Stimulated activated CD8-positive, alpha-beta memory T cell treated with anti-CD3 and anti-CD28 coated beads, Interleukin-12 subunit alpha, Interleukin-12 subunit beta, amount 100 ng/mL, for 24 hours (primary cell): ENCODE measurements around the gene SERPINB3.
"Not testable (repeated sequence)": the region's sequence is repeated elsewhere in the genome, so short reads cannot be mapped to it uniquely, and the experiment has no call there.

ENCODE experiments used
- DNase-seq: peaks from one replicate; pipeline ENCODE4 v3.0.0-alpha.2; 2020; ENCODE audit errors: extremely low read depth

Gene SERPINB3

GRCh38 chr18:63646936-63647335, 14.8 kb downstream of the SERPINB3 start:
- DNase-seq, result no peak

DNA sequence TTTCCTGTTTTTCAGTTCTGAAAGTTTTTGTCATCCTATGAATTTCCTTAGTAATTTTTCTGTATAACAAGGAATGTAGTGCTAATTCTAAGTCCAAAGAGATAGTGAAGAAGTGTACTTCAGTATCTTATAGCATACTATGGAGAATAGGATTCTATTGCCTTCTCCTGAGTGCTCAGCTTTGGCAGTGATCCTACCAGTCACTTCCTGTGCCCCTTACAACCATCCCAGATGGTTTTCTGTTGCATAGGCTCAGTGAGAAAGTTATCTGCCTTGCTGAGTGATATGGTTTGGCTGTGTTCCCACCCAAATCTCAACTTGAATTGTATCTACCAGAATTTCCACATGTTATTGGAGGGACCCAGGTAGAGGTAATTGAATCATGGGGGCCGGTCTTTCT, 17.0 kb downstream of the SERPINB3 start:
- not testable (repeated sequence) for DNase-seq

- not testable (repeated sequence) for DNase-seq
Observed at GRCh38 chr18:63644142-63644541, 17.6 kb downstream of the SERPINB3 start, which contains the start of gene SERPINB4. Gene SERPINB4 (minus strand): TSS chr18:63644256. CDS start chr18:63643577, 679 bp downstream.

GRCh38 chr18:63642668-63643356, 18.9 kb downstream of the SERPINB3 start:
- not testable (repeated sequence) for DNase-seq

DNA sequence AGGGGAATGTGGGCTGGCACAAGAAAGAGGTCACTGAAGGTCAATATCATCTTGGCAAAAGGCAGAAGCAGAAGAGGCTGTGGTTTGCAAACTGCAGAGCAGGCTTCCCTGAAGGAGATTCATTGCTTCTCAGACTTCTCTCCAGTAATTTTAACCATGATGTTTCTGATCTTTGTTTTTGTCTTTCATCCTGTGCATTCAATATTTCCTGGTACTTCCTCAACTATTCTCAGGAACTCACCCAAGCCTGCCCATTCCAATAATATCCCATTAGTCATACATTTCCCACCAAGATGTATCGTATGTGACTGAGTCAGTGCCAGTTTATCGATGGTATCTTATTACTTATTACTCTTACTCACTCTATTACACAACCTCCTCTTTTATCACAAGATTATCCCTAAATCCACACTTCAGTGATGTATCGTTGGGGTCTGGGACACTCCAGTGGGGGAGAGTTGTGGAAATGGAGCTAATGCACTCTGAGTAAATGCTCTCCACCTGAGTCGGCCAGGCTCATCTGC, 20.5 kb downstream of the SERPINB3 start:
- DNase-seq, result not testable (repeated sequence)

DNA sequence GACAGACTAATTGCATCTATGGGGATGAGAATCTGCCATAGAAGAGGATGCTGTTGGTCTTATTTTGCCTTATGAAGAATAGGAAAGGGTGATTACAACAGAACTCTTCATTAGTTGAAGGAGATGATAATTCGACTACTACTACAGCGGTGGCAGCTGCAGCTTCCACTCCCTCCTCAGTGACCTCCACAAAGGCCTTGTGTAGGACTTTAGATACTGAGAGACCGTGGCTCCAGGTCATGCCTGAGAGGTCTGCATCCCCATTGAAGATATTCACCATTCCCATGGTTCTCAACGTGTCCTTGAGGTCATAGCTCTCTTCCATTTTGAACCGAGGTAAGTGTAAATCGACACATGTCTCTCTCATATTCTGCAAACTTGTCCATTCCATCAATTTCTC, 24.0 kb downstream of the SERPINB3 start:
- DNase-seq, result no peak

- no peak for DNase-seq
Observed at GRCh38 chr18:63627819-63628218, 33.9 kb downstream of the SERPINB3 start.

GRCh38 chr18:63626431-63626830, 35.3 kb downstream of the SERPINB3 start:
- DNase-seq, result no peak

DNA sequence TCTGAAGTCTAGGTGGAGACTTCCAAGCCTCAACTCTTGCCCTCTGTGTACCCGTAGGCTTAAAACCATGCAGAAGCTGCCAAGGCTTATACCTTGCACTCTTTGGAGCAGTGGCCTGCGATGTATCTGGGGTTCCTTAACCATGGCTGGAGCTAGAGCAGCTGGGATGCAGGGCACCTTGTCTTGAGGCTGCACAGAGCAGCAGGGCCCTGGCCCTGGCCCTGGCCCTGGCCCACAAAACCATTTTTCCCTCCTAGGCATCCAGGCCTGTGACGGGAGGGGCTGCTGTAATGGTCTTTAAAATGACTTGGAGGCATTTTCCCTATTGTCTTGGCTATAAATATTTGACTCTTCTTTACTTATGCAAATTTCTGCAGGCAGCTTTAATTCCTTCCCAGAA, 36.8 kb downstream of the SERPINB3 start:
- no peak for DNase-seq

DNA sequence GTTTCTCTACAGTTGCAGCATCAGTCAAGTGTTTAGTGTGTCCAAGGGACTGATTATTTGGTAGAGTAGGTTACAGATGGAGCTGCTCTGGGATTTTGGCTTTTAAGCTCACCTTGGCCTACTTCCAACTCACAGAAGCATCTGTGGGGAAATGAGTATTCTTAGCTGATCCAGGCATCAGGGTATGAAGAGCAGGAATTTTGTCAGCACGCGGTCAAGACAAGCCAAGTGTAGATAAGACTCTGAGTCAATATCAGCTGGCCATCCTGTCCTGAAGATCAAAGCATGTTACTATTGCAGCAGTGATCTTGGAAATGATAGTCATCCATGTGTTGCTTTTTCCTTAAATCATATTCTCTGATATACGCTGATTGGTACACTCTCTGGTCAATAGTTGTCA, 42.0 kb downstream of the SERPINB3 start:
- DNase-seq, result no peak

DNA sequence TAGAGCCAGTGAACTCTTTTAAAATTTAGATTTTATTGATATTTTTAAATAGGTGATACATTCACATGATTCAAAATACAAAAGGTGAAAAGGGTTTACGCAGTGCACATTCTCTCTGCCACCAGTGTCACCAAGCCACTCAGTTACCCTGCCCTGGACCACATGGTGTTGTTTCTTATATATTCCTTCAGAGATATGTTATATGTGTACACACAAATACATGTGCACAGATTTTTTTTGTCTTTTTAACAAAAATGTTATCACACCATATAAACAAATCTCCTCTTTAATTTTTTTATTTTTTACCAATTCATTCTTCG, 43.8 kb downstream of the SERPINB3 start:
- DNase-seq, result no peak

GRCh38 chr18:63617049-63617914, 44.4 kb downstream of the SERPINB3 start:
- DNase-seq, result no peak

DNA sequence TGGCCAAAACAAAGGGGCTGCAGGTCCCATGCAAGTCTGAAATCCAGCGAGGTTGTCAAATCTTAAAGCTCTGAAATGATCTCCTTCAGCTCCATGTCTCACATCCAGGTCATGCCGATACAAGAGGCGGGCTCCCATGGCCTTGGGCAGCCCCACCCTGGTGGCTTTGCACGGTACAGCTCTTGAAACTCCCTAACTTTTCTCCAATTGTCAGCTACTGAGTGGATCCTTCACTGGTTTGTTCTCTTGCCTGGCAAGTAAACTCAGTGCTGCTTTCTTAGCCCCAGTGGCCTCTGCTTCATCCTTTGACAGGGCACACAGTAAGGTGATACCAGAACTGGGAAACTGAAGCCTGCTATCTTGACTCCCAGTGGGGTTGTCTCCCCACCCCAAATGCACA, 48.3 kb downstream of the SERPINB3 start:
- no peak for DNase-seq

GRCh38 chr18:63606526-63606925, 55.2 kb downstream of the SERPINB3 start:
- no peak for DNase-seq
